Coronary artery (tissue), 2 donors: ENCODE data around the gene DIP2C.
"Not testable (repeated sequence)": the region's sequence is repeated elsewhere in the genome, so short reads cannot be mapped to it uniquely, and the experiment has no call there.

Experiments
- DNase-seq: peaks from one replicate; pipeline ENCODE4 v3.0.0-alpha.2; 2017; ENCODE audit warnings: low spot score
- H3K27ac ChIP-seq, 2 donors: fragments of 200-600 bp; sonication (generic); one replicate each; pipeline ENCODE4 v1.5.1; 2016 to 2019
- H3K4me3 ChIP-seq: fragments of 200-600 bp; sonication (generic); 2 replicates; pipeline ENCODE4 v1.5.1; 2016; ENCODE audit warnings: mild to moderate bottlenecking, moderate library complexity
- TF ChIP-seq, protein P1 (sequence below): fragments of 200-600 bp; sonication (generic); IDR thresholded peaks from one replicate; pipeline ENCODE4 v1.5.1; 2019; ENCODE audit warnings: antibody characterized with exemption

Gene DIP2C

DNA sequence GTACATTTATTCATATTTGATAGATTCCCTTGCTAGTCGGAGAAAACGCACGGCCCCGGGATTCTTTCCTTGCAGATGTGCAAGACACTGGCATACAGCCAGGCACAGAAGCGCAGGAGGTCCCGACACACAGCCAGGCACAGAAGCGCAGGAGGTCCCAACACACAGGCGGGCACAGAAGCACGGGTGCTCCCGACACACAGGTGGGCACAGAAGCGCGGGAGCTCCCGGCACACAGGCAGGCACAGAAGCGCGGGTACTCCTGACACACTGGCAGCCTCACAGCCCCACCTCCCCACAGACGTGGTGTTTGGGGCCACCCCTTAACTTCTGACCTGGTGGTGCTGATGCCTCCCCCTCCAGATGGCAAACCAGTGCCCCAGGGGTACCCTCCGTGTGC is 316.9 kb downstream of the DIP2C start:
- no peak for DNase-seq
- peak overlapping the region; percentile 79 to 91 for H3K27ac ChIP-seq
- TF ChIP-seq, protein P1, sequence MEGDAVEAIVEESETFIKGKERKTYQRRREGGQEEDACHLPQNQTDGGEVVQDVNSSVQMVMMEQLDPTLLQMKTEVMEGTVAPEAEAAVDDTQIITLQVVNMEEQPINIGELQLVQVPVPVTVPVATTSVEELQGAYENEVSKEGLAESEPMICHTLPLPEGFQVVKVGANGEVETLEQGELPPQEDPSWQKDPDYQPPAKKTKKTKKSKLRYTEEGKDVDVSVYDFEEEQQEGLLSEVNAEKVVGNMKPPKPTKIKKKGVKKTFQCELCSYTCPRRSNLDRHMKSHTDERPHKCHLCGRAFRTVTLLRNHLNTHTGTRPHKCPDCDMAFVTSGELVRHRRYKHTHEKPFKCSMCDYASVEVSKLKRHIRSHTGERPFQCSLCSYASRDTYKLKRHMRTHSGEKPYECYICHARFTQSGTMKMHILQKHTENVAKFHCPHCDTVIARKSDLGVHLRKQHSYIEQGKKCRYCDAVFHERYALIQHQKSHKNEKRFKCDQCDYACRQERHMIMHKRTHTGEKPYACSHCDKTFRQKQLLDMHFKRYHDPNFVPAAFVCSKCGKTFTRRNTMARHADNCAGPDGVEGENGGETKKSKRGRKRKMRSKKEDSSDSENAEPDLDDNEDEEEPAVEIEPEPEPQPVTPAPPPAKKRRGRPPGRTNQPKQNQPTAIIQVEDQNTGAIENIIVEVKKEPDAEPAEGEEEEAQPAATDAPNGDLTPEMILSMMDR = no peak
- peak overlapping the region; percentile 38 for H3K4me3 ChIP-seq

DNA sequence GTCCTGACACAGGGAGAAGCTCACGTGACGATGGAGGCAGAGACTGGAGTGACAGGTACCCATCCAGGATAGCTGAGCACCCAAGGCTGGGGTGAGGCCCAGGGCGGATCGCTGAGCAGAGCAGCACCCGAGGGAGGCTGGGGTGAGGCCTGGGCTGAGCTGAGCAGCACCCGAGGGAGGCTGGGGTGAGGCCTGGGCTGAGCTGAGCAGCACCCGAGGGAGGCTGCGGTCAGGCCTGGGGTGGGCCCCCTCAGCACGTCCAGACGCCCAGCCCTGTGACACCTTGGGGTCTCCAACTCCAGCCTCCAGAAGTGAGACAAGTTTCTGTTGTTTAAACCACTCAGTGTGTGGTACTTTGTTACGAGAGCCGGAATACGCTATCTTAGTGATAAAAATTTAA is 318.0 kb downstream of the DIP2C start:
- DNase-seq = no peak
- TF ChIP-seq, protein P1 = no peak
- Histone ChIP-seq H3K27ac (peak overlapping the region in 1 of 2 donors; percentile 68), H3K4me3 (no peak overlapping the region)

DNA sequence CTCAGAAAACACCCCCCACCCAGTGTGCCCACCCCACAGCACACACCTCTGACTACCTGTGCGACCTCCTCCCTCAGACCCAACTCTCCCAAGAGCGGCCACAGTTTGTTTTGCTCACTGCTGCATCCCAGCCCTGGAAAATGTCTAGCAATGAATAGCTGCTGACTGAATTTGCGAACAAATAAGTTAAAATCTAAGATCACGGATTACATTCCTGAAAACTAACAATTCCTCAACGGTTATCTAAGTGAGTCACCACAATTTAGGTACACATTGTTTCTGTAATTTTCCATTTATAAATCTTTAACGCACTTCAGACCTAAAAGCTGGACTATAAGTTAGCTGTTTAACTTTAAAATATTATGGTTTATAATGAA is 319.0 kb downstream of the DIP2C start:
- H3K4me3 ChIP-seq = peak overlapping the region; percentile 35
- TF ChIP-seq, protein P1 = no peak
- H3K27ac ChIP-seq = peak overlapping the region; percentile 39 to 94
- DNase-seq = no peak

DNA sequence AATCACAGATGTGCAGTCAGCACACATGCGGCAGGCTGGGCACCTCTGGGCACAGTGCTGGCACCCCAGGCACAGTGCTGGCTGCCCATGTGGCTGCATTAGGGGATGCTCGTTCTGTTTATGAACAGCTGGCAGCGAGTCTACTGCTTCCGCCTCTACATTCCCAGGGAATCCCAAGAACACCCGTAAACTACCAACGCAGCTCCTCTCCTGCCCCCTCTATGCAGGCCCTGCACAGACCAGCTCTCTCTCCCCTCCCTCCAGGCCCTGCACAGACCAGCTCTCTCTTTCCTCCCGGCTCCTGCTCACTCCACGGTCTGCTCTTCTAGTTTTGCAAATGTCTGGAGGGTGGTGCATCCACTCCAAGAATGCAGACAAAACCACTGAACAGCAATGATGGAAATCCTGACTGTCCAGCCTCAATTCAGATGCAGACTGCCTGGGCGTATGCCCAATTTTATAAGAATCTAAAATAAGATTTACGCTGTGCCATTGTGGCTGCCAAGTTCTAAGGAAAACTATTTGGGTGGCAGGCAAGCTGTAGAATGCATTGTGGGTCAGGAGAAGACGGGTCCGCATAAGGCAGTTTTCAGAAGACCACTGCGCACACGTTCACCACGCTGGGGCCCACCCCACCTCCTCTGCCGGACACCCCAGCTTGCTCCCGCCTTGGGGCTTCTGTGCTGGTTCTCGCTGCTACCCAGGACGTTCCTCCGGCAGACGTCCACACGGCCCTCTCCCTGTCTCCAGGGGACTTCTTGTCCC is 319.6 kb downstream of the DIP2C start:
- Histone ChIP-seq H3K4me3 (peak overlapping the region; percentile 35), H3K27ac (peak overlapping the region; percentile 39 to 94)
- TF ChIP-seq, protein P1 = no peak
- DNase-seq = no peak

DNA sequence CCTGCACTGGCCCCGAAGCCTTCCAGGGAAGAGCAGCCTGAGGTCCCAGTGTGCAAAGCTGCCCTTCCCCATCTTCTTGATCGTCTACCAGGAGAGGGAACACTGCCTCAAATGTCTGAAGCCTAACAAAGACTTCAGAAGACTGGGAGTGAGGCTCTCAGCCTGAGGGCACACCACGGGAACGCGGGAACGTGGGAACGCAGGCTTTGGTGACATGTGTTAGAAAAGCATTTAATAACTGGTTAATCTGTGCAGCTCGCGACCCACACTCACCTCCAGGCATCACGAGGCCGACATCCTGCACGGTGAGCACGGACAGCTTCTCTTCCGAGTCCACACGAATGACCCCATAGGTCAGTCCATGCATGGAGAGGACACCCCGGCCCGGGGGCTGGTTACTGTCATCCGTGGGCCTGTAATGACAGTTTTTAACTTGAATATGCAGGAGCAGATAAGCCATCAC is 320.2 kb downstream of the DIP2C start:
- Histone ChIP-seq H3K27ac (peak overlapping the region; percentile 59 to 94), H3K4me3 (peak overlapping the region; percentile 35)
- DNase-seq = no peak
- TF ChIP-seq, protein P1 = no peak

DNA sequence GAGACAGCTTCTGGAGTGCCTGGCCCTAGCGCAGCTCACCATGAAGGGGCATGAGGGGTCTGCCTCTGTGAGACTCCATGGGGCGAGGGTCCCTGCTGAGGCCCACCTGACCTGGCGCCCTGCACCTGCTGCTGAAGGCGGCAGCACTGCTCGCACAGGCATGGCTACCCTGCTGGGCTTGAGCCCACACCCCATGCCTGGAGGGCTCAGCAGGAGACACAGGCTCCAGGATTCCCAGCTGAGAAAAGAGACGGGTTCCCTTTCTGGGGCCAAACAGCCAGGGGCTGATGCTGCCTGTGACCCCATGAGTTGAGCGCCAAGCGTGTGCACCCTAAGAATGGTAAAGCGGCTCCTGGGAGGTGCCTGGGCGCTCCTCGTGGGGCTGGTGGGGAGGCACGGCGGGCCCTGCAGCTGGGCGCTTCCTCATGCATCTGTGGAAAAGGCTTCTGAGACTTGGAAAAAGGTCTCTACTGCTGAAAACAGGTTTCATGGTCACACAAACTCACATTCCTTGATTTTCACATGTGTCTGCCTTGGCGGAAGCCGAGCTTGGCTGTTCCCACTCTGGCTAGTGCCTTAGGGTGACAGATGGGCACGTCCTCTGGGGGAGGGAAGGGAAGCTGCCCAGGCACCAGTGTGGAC is 320.8 kb downstream of the DIP2C start:
- peak overlapping the region; percentile 59 to 94 for H3K27ac ChIP-seq
- no peak for DNase-seq
- TF ChIP-seq, protein P1 = no peak
- H3K4me3 ChIP-seq = peak overlapping the region; percentile 35

DNA sequence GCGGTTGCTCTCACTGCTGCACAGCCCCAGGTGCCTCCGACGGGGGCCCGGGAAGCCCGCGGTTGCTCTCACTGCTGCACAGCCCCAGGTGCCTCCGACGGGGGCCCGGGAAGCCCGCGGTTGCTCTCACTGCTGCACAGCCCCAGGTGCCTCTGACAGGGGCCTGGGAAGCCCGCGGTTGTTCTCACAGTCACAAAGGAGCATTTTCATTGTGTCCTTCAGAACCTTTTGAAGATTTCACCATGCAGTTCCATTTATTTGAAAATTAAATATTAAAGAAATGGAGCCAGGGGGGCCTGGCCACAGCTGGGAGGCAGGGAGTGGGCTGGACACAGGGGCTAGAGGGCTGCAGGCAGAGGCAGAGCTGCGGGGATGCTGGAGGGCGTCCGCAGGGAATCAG is 321.4 kb downstream of the DIP2C start:
- H3K27ac ChIP-seq = peak overlapping the region; percentile 32 to 94
- DNase-seq, H3K4me3 ChIP-seq: not testable (repeated sequence)
